Osteoblast (primary cell): ENCODE results near the gene KDM3A. TPM values are rescaled to one million over a fixed set of nuclear protein-coding genes. Genes with fewer than 3 reads are reported as not detected.

Source experiments
- DNase-seq: peaks from one replicate; pipeline ENCODE4 v3.0.0; 2011; ENCODE audit warnings: low spot score, mixed read lengths; ENCODE audit not compliant: insufficient read length; ENCODE audit errors: missing footprints
- H2AFZ ChIP-seq: 2 replicates; pipeline ENCODE4 v1.6.0; 2011; ENCODE audit warnings: mild to moderate bottlenecking, low read length
- H3K27ac ChIP-seq: 2 replicates; pipeline ENCODE4 v1.5.1; 2011; ENCODE audit warnings: mild to moderate bottlenecking, low read depth, low read length, moderate library complexity
- H3K27me3 ChIP-seq: 2 replicates; pipeline ENCODE4 v1.6.0; 2012; ENCODE audit warnings: mild to moderate bottlenecking, control low read depth, inconsistent platforms, low read length, moderate library complexity; ENCODE audit not compliant: insufficient read depth
- H3K36me3 ChIP-seq: 2 replicates; pipeline ENCODE4 v1.5.1; 2011; ENCODE audit warnings: mild to moderate bottlenecking, low read length, control low read depth, moderate library complexity; ENCODE audit not compliant: insufficient read depth
- H3K4me1 ChIP-seq: 2 replicates; pipeline ENCODE4 v1.5.1; 2011; ENCODE audit warnings: mild to moderate bottlenecking, low read length, control low read depth, moderate library complexity; ENCODE audit not compliant: insufficient read depth
- H3K4me2 ChIP-seq: 2 replicates; pipeline ENCODE4 v1.6.0; 2011; ENCODE audit warnings: mild to moderate bottlenecking, low read length; ENCODE audit not compliant: insufficient read depth
- H3K4me3 ChIP-seq: fragments of 200-600 bp; sonication (generic); 3 replicates; pipeline ENCODE4 v1.5.1; 2012; ENCODE audit warnings: mild to moderate bottlenecking, low read length, inconsistent platforms; ENCODE audit not compliant: insufficient read depth
- H3K79me2 ChIP-seq: 2 replicates; pipeline ENCODE4 v1.6.0; 2012; ENCODE audit warnings: mild to moderate bottlenecking, low read length, control low read depth, inconsistent platforms; ENCODE audit not compliant: insufficient read depth
- H3K9me3 ChIP-seq: 2 replicates; pipeline ENCODE4 v1.5.1; 2011; ENCODE audit warnings: low read depth, low read length, control low read depth
- H4K20me1 ChIP-seq: 2 replicates; pipeline ENCODE4 v1.6.0; 2012; ENCODE audit warnings: mild to moderate bottlenecking, low read length, control low read depth; ENCODE audit not compliant: insufficient read depth
- total RNA-seq: library from RNA; depleted of rRNA; stranded (reverse); fragments of >200 nt; gene quantifications from 2 replicates; pipeline ENCODE4 v1.2.3, GENCODE V29; 2012
- TF ChIP-seq, protein P1 (sequence below): IDR thresholded peaks from 2 replicates; pipeline ENCODE4 v1.5.1; 2011; ENCODE audit warnings: mild to moderate bottlenecking, low read depth, low read length, moderate library complexity; ENCODE audit errors: extremely low read depth

The KDM3A gene
- total RNA-seq, 1 donor, result 36.9 TPM

DNA sequence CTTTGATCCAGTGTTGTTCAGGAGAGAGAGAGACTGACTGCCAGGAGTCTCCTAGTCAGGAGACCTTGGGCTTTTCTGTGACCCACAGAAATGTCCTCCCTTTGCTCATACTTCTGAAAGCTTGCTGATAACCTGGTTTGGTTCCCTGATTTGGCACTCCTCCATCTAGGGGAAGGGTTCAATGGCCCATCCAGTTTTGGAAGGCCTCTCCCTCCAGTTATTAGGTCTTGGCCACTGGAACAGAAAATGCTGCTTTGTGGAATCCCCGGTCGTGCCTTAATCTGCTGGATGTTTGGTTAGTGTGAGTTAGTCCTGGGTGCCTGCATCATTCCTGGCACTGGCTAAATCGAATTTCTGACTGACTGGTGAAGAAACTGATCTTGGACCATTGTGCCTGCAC is 35.7 kb downstream of the KDM3A start:
- H2AFZ ChIP-seq, result no peak overlapping the region
- TF ChIP-seq, protein P1, sequence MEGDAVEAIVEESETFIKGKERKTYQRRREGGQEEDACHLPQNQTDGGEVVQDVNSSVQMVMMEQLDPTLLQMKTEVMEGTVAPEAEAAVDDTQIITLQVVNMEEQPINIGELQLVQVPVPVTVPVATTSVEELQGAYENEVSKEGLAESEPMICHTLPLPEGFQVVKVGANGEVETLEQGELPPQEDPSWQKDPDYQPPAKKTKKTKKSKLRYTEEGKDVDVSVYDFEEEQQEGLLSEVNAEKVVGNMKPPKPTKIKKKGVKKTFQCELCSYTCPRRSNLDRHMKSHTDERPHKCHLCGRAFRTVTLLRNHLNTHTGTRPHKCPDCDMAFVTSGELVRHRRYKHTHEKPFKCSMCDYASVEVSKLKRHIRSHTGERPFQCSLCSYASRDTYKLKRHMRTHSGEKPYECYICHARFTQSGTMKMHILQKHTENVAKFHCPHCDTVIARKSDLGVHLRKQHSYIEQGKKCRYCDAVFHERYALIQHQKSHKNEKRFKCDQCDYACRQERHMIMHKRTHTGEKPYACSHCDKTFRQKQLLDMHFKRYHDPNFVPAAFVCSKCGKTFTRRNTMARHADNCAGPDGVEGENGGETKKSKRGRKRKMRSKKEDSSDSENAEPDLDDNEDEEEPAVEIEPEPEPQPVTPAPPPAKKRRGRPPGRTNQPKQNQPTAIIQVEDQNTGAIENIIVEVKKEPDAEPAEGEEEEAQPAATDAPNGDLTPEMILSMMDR, result no peak
- DNase-seq, result no peak
- H3K27ac ChIP-seq, result peak overlapping the region; percentile 32
- H3K4me2 ChIP-seq, result peak overlapping the region; percentile 33
- peaks cover 12% of the 10 kb centered on the region for H4K20me1 ChIP-seq
- H3K4me3 ChIP-seq, result no peak overlapping the region
- H3K79me2 ChIP-seq, result no peaks in the 10 kb centered on the region
- H3K4me1 ChIP-seq, result peaks cover 27% of the 10 kb centered on the region
- H3K9me3 ChIP-seq, result no peaks in the 10 kb centered on the region
- H3K27me3 ChIP-seq, result no peaks in the 10 kb centered on the region
- peaks cover 51% of the 10 kb centered on the region for H3K36me3 ChIP-seq

- H3K36me3 ChIP-seq, result peaks cover 55% of the 10 kb centered on the region
- peaks cover 27% of the 10 kb centered on the region for H3K4me1 ChIP-seq
- no peak overlapping the region for H3K27ac ChIP-seq
These were observed 36.2 kb downstream of the KDM3A start for GRCh38 chr2:86477349-86477748.

DNA sequence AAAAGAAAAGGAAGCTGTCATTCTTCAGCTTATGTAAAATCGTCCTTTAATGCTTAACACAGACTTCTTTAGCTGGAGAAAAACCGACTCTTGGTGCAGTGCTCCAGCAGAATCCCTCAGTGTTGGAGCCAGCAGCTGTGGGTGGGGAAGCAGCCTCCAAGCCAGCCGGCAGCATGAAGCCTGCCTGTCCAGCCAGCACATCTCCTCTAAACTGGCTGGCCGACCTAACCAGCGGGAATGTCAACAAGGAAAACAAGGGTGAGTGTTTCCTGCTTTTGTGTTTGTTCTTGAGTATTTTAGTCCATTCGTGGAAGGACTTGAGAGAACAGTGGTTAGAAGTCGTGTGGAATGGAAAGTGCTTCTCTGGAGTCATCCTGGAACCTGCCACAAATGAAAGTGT is 38.9 kb downstream of the KDM3A start:
- no peak for DNase-seq
- H3K27ac ChIP-seq, result no peak overlapping the region

More at GRCh38 chr2:86477349-86477748, 36.2 kb downstream of the KDM3A start:
- DNase-seq, result peak; percentile 51
- H3K4me3 ChIP-seq, result no peak overlapping the region
- TF ChIP-seq, protein P1, result no peak
- peaks cover 12% of the 10 kb centered on the region for H4K20me1 ChIP-seq
- H2AFZ ChIP-seq, result no peak overlapping the region
- H3K27me3 ChIP-seq, result no peaks in the 10 kb centered on the region
- peak overlapping the region; percentile 52 for H3K4me2 ChIP-seq
- H3K9me3 ChIP-seq, result no peaks in the 10 kb centered on the region
- H3K79me2 ChIP-seq, result no peaks in the 10 kb centered on the region

GRCh38 chr2:86482034-86482433 is 40.9 kb downstream of the KDM3A start:
- no peaks in the 10 kb centered on the region for H3K79me2 ChIP-seq
- peaks cover 90% of the 10 kb centered on the region for H3K36me3 ChIP-seq
- H3K4me1 ChIP-seq, result peaks cover 11% of the 10 kb centered on the region
- no peak for DNase-seq
- no peak overlapping the region for H2AFZ ChIP-seq
- no peak overlapping the region for H3K4me2 ChIP-seq
- TF ChIP-seq, protein P1, result no peak
- H3K9me3 ChIP-seq, result no peaks in the 10 kb centered on the region
- no peak overlapping the region for H3K27ac ChIP-seq
- no peak overlapping the region for H3K4me3 ChIP-seq
- peaks cover 5% of the 10 kb centered on the region for H4K20me1 ChIP-seq
- H3K27me3 ChIP-seq, result no peaks in the 10 kb centered on the region

More for the DNA sequence above, 38.9 kb downstream of the KDM3A start:
- TF ChIP-seq, protein P1, result no peak
- no peaks in the 10 kb centered on the region for H3K27me3 ChIP-seq
- no peak overlapping the region for H3K4me3 ChIP-seq
- H3K36me3 ChIP-seq, result peaks cover 72% of the 10 kb centered on the region
- H4K20me1 ChIP-seq, result peaks cover 12% of the 10 kb centered on the region
- H3K79me2 ChIP-seq, result no peaks in the 10 kb centered on the region
- no peaks in the 10 kb centered on the region for H3K9me3 ChIP-seq
- no peak overlapping the region for H3K4me2 ChIP-seq
- no peak overlapping the region for H2AFZ ChIP-seq
- peaks cover 27% of the 10 kb centered on the region for H3K4me1 ChIP-seq
